ENCODE measurements around the gene VPS51.

DNA sequence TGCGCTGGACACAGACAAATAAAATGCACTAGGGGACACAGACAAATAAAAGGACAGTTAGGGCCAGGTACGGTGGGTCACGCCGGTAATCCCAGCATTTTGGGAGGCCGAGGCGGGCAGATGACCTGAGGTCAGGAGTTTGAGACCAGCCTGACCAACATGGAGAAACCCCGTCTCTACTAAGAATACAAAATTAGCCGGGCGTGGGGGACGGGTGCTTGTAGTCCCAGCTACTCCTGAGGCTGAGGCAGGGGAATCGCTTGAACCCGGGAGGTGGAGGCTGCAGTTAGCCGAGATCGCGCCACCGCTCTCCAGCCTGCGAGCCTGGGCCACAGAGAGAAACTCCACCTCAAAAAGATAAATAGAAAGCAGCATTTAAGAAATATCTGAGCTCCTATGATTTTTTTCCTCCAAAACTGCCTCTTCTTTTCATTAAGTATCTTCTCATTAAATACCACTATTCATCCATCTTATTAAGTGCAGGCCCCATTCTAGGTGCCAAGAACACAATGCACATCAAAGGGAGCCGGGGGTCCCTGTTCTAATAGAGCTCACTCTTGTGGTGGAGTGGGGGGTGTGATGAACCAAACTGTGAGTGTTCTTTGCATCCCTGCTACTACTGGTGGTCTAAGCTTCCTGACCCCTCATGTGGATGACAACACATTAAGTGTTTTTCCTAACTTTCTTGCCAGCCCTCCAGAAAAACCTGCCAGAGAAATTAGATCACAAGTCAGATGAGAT, 22.3 kb downstream of the VPS51 start:
- peak; percentile 53 for TF ChIP-seq CTCF (IDR thresholded peaks at IDR 0.05)
- no peak for TF ChIP-seq ZFX (IDR thresholded peaks at IDR 0.05; ENCODE audit: borderline replicate concordance)
